Activated naive CD4-positive, alpha-beta T cell treated with anti-CD3 and anti-CD28 coated beads, Interleukin-2, amount 50 U/mL, for 16 hours (primary cell): ENCODE data around the gene SLC66A2.
"Not testable (repeated sequence)": the region's sequence is repeated elsewhere in the genome, so short reads cannot be mapped to it uniquely, and the experiment has no call there.

Source experiments
- DNase-seq: peaks from one replicate; pipeline ENCODE4 v3.0.0-alpha.2; 2020

The SLC66A2 gene

DNA sequence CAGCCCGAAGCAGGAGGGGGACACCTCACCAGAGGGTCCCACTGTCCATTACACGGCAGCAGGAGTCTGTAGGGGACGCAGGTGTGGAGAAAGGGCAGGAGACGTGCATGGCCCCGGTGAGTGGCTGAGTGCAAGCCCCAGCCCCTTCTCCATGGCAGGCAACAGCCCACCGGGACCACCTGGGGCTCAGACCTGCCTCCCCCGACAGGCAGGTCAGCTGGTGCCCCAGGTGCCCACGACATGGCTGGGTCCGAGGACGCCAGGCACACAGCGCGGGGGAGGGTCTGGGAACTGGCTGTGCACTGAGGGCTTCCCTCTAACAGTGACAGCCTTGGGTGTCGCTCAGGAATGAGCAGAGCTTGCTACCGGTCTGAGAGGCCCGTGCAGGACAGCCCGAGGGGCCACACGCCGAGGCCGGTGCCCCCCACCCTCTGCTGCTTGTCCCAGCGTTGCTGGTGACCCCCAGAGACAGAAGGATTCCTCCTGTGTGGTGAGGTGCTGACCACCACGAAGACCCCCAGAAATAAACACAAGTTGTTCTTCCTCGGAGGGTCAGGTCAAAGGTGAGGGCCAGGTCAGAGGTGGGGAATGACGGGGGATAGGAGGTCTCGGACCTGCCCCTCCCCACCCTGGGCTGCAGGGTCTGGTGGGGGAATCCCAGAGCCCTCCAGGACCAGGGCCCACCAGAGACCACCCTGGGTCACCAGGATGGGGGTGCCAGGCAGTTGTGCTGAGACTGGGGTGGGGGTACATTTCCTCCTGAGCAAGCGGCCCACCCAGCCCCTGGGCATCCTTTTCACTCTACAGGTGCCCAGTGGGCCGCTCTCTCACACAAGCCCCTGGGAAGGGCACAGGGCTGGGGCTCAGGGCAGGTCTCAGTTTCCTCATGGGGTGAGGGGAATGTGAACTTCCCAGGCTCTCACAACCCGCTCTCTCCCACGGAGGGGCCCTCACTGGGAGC is 50.6 kb downstream of the SLC66A2 start:
- DNase-seq: no peak

DNA sequence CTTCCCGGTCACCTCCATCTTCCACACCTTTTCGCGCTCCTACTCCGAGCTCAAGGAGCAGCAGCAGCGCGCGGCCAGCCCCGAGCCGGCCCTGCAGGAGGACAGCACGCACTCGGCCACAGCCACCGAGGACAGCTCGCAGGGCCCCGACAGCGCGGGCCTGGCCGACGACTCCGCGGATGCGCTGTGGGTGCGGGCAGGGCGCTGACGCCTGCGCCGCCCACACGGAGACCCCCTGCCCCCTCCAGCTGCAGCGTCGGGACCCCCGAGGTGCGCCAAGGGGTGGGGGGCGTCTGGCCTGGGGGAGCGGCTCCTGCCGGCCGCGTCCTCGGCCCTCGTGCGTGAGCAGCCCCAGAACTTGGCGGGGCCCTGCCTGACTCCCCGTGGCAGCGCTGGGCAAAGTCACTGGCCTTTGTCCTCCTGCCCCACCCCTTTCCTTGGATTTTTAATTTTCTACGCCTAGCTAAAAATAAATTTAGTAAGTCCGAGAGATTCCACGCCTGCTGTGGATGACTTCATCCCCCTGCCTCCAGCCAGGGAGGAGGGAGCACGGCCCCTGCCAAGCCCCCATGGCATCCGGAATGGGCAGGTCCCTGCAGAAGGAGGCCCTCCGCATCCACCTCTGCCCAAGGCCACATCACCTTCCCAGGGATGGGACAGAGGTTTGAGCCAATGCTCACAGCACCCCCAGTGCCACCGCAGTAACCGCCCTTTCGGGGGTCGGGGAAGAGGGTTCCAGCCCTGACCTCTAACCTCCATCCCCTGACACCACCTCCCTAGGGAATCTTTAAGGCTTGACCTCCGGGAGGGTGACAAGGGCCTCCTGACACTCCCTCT is 51.6 kb downstream of the SLC66A2 start:
- DNase-seq: no peak

DNA sequence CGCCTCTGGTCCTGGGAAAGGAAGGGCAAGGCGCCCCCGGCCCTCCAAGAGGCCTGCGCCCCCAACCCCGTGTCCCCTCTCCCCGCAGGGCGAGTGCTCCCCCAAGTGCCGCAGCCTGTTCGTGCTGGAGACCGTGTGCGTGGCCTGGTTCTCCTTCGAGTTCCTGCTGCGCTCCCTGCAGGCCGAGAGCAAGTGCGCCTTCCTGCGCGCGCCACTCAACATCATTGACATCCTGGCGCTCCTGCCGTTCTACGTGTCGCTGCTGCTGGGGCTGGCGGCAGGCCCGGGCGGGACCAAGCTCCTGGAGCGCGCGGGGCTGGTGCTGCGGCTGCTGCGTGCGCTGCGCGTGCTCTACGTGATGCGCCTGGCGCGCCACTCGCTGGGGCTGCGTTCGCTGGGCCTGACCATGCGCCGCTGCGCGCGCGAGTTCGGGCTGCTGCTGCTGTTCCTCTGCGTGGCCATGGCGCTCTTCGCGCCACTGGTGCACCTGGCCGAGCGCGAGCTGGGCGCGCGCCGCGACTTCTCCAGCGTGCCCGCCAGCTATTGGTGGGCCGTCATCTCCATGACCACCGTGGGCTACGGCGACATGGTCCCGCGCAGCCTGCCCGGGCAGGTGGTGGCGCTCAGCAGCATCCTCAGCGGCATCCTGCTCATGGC is 52.4 kb downstream of the SLC66A2 start:
- no peak for DNase-seq

DNA sequence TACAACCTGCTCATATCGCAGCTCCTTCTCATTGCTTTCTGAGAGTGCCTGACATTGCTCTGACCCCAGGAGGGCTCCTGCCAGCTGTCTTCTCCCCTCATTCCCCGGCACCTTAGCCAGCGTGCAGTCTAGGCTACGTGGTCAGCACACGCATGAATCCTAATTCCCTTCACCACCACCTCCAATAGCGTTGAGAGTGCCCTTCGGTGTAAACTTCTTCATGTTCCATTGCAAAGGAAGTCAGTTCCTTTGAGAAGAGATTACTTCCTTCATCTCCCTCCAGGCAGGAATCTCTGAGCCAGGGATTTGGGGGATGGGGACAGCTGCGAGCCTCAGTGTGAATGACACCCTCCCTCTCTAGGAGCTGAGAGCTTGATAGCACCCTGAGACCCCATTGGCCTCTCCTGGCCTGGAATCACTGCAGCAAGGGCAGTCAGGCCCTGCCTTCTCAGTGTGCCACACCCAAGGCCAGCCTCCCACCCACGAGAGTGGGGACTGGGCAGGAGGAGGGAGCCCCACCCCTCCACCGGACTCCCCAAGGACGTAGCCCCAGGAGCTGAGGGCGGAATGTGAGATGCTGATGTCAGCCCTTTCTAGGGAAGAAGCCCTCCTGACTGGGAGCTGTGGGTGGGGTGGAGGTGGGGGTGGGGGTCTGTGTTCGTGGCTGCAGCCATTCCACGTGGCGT is 53.4 kb downstream of the SLC66A2 start:
- DNase-seq: no peak

DNA sequence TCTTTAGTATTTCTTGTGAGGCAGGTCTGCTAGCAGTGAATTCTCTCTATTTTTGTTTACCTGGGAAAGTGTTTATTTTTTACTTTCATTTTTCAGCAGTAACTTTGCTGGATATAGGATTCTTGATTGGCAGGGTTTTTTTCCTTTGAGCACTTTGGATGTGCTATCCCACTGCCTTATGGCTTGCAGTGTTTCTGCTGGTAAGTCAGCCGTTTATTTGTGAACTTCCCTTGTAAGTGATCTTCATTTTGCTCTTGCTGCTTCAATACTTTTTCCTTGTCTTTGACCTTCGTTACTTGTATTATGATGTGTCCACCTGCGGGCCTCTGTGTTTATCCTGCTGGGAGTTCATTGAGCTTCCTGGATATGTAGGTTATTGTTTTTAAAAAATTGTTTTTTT is 54.7 kb downstream of the SLC66A2 start:
- no peak for DNase-seq

DNA sequence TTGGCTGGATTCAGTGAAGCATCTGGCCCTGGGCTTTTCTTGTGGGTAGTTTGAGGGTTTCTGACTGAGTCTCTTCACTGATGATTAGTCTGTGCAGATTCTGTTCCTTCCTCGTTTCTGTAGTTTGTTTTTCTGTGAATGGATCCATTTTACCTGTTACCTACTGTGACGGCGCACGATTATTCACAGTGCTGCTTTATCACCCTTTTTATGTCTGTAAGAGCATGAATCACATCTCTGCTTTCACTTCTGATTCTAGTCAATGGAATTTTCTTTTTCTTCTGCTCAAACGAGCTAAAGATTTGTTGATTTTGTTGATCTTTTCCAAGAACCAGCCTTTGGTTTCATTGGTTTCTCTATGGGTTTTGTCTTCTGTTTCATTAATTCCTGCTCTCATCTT is 60.8 kb downstream of the SLC66A2 start:
- no peak for DNase-seq

DNA sequence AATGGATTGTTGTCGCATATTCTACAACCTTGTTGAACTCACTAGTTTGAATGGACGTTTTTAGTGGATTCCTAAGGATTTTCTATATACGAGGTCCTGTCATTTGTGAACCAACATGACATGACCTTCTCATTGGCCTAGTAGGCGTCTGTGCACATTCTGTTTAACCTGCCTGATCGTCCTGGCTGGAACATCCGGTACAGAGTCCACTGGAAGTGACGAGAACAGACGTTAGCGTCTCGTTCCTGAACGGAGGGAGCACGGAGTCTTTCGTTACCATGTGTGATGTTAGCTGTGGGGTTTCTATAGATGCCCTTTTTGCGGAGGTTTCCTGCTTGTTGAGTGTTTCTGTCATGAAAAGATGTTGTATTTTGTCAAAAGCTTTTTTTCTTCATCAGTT is 61.9 kb downstream of the SLC66A2 start:
- DNase-seq: no peak

DNA sequence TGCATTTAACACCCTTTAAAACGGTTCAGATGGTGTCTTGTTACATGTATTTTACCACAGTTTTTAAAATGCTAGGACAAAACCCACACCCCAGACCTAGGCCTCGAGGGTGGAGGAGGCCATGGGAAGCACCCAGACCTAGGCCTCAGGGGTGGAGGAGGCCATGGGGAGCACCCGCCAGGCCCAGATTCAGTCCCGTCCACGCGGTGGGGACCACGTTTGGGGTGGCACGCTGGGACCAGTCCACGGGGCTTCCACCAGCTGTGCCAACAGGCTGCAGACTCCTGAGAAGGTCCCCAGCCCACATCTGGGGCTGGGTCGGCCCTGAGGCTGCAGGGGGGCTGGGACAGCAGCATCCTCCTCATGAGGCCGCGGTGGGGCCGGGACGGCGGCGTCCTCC is 63.4 kb downstream of the SLC66A2 start:
- no peak for DNase-seq

DNA sequence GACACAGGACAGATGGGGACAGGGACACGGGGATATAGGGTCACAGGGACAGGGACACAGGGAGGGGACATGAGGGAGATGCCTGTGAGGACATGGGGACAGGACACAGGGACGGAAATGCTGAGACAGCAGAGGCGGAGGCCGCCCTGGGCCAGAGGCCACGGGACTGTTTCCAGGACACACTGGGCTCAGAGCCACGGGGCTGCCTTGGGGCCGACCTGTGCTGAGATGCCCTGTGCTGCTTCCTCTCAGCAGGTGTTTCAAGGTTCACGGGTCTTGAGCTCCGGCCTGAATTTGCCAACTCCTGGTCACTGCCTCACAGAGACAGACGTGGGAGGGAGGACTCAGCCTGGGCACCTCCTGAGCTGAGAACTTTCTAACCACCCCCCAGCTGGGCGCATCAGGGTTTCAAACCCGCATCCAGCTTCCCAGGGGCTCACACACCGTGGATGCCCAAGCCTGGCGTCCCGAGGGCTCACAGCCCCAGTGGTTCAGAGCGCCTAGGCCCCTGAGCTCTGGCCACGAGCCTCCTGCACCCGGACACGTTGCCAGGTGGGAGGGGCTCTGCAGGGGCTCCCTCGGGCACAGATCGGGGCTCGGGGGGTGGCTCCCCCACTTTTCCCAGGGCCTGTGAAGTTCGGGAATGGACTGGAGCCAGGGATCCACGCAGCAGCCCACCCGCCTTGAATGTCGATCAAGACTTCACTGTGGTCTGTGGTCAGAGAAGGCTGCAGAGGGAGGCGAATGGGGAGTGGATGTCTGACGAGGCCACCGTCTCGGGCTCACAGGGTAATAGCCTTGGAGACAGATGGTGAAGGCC is 64.1 kb downstream of the SLC66A2 start:
- no peak for DNase-seq

DNA sequence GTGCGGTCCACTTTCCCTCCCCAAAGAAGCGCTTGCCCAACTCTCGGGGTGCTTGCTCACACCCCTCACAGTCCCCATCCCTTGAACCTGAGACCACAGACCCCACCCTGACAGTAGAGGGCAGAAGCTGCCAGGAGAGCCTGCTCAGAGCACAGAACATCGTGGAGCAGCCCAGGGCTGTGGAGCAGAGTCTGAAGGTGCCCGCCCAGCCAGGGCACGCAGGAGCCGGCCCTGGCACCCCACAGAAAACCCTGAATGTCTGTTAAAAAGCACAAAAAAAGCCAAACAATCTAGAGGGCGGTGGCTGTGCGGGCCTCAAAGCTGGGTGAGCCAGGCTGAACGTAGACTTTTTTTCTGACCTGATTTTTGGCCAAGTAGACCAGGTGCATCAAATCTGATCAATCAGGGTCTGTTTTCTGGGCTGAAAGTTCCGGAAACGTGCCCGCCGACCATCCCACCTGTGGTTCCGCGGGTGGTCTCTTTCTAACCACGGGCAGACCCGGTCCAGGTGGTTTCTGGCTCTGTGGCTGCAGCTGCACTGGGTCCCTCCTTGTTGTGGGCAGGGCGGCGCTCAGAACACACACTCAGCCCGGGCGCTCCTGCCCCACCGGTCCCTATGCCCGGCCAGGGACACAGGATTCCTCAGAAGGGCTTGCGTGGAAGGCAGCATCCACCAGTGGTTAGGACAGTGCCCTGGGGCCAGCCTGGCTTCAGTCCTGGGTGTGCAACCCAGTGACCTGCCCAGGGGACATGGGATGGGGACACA is 66.3 kb downstream of the SLC66A2 start:
- DNase-seq: no peak

DNA sequence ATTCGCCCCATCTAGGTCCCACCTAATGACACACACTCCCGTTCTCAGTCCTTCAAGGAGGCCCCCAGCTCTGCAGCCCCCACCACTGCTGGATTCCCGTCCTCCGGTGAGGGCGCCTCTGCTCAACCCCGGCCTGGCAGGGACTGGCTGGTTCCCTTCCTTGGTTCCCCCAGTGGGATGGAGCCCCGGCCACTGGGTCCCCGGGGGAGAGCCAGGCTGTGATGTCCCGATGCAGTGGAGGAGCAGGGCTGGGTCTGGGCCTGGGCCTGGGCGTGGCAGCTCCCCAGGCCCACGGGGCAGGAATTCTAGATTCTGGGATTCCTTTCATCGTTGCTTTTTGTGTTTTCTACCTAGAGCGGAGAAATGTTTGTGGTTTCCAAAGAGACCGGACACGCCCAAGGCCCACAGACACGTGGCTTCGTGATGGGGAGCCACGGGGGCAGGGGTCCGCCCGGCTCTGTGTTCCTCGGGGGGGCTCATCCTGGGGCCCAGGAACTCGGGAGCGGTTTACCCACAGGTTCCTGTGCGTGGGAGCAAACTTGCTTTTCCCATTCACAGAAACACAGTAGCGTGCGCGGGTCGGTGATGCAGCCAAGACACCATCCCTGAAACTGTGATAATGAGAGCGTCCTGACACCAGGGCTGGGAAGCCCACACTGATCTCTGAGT is 67.0 kb downstream of the SLC66A2 start:
- DNase-seq: no peak

DNA sequence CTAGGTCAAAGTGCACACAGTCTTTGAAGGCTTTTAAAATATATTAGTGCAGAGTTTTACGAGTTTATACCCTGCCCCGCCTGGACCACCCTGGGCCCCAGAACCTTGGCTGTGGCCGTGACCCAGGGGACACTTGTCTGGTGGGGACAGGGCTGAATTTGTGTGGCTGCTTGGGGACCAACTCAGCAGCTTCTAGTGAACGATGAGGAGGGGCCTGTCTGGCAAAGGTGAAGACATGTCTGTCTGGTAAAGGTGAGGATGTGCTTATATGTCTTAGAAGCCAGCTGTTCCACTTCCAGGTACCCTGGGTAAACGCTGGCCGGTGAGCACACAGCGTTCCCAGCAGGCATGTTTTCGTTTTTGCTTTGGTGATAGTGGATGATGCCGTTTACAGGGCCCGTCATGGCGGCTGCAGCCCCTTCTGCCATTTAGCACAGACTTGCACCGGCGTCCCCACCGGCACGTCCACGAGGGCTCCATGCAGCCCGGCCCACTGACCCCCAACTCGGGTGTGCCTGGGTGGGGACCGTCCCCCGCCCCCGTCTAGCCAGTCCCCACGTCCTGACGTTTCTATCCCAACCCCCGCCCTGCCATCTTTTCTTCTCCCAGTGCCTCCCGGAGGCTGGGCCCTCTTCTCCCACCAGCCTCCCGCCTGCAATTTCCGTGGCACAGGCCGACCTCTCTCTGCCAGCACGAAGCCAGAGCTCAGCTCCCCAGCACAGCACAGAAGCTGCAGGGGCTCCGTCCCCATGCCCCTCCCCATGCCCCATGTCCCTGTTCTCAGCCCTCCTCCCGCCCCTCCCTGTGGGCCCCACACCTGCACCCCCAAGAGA is 67.8 kb downstream of the SLC66A2 start:
- no peak for DNase-seq

DNA sequence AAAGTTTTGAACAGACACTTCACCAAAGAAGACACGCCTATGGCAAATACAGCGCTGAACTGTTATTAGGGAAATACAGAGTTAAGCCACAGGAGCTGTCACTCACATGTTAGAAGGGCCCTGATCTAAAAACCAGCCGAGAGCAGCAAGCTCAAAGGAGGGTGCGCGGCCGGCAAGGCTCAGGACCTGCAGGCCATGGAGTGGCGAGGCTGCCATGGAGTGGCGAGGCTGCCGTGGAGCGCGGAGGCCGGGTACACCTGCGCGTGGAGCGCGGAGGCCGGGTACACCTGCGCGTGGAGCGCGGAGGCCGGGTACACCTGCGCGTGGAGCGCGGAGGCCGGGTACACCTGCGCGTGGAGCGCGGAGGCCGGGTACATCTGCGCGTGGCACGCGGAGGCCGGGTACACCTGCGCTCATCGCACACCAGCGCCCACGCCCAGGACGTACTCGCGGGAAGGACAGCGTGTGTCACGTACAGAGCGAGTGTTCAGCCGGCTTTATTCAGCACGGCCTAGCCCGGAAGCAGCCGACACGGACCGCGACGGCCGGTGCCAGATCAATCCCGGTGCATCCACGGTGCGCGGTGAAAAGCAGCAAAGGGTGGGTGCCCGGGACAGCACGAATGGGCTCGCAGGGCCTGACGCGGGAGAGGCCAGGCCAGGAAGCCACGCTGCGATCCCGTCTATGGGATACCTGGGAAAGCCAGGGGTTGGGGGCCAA is 68.8 kb downstream of the SLC66A2 start:
- DNase-seq: no peak

DNA sequence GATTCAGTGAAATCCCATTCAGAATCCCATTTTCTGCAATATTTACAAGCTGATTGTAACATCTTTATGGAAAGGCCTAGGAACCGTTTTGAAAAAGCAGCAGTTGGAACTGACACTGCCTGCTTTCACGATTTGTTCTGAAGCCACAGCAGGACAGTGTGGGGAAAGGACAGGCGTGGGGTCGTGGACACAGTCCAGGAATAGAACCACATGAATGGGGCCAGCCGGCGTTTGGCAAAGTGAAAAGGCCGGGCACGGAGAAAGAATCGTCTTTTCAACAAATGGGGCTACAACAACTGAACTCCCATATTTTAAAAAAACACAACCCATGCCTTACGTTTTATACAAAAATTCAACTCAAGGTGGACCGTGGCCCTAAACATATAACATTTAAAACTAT is 69.8 kb downstream of the SLC66A2 start:
- no peak for DNase-seq

DNA sequence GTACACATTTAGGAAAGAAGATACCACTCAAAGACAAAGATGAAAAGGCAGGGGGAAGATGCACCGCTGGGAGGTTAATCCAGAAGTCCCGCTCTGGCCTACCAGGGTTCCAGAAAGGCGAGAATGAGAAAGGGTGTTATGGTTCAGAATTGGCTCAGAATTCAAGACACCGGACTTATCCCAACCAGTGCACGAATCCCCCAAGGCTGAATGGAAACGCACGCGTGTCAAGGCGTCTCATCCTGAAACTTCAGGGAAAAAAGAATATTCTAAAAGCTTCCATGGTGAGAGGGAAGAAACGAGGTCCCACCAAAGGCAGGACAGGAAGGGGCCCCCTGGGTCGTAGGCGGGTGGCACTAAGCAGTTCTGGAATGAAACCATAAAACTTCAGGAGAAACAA is 71.9 kb downstream of the SLC66A2 start:
- no peak for DNase-seq

DNA sequence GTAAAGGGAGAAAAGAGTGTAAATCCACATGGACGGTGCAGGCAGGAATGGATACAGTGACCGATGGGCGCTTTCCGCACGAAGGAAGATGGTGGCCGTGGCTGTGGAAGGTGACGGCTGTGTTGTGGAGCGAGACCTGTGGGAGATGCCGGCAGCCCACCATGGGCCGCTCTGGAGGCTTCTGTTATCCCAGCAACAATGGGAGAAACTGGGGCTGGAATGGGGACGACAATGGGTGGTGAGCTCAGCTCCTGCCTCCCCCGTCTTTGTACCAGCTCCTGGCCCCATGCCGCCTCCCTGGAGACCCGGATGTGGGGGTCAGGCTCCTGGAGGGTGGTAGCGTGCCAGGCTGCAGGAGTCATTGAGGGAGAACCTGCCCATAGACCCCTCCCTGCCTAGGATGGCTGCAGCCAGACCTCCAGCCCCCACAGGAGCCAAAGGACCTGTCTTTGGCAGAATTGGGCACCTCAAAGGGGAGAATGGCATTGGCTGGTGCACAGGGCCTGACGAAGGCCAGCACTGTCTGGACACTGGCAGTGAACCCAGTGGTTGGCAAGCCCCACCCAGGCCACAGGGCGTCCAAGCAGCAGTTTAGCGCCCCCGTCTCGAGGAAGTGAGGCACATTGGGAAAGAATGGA is 72.6 kb downstream of the SLC66A2 start:
- no peak for DNase-seq

DNA sequence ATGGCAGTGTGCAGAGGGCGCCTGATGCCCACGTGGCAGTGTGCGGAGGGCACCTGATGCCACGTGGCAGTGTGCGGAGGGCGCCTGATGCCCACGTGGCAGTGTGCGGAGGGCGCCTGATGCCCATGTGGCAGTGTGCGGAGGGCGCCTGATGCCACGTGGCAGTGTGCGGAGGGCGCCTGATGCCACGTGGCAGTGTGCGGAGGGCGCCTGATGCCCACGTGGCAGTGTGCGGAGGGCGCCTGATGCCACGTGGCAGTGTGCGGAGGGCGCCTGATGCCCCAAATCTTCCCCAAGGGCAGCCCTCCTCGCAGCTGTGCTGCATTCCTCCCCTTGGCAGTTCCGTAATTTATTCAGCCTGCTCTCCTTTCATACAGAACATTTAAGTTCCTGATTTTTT is 73.2 kb downstream of the SLC66A2 start:
- not testable (repeated sequence) for DNase-seq
